ENCODE measurements around the gene SLC27A1.

DNA sequence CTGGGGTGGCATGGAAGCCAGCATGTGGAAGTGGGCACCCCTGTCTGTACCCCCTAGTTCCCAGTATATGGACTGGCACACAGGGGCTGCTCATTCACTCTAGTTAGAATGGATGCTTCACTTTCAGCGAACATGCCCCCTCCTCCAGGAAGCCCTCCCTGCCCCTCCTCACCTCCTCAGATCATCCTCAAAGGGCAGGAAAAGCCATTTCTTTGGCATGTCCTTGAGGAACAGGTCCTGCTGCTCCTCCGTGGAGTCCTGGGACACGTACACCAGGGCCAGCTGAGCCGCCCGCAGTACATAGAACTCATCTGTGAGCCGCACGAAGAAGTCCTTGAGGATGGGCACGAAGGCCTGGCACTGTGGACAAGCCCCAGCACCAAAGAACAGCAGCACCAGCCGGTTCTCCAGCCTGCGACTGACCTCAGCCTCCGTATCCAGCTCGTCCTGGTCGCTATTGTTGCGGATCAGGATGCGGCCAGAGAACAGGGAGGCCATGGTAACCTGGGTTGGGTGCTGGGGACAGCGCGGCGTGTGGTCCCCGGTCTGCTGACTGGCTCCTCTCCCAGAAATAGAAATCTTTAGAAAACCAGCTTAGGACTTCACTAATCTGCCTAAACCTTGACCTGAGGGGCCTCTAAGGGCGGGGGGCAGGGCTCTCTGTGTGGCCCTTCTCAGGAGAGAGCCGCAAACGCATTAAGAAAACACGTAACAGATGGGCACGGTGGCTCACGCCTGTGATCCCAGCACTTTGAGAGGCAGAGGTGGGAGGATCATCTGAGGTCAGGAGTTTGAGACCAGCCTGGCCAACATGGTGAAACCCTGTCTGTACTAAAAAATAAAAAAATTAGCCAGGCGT is 9.7 kb upstream of the SLC27A1 start, which contains the start of gene NXNL1:
- no peak for TF ChIP-seq POLR2A (IDR thresholded peaks at IDR 0.05)
- TF ChIP-seq, protein P1, sequence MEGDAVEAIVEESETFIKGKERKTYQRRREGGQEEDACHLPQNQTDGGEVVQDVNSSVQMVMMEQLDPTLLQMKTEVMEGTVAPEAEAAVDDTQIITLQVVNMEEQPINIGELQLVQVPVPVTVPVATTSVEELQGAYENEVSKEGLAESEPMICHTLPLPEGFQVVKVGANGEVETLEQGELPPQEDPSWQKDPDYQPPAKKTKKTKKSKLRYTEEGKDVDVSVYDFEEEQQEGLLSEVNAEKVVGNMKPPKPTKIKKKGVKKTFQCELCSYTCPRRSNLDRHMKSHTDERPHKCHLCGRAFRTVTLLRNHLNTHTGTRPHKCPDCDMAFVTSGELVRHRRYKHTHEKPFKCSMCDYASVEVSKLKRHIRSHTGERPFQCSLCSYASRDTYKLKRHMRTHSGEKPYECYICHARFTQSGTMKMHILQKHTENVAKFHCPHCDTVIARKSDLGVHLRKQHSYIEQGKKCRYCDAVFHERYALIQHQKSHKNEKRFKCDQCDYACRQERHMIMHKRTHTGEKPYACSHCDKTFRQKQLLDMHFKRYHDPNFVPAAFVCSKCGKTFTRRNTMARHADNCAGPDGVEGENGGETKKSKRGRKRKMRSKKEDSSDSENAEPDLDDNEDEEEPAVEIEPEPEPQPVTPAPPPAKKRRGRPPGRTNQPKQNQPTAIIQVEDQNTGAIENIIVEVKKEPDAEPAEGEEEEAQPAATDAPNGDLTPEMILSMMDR (IDR thresholded peaks at IDR 0.05) = no peak

Data from lower leg skin (tissue), 3 donors.